ENCODE measurements around the gene FAM187B. TPM values are rescaled to one million over a fixed set of nuclear protein-coding genes. Genes with fewer than 3 reads are reported as not detected.
A peak's percentile ranks its signal among the peaks of the same experiment; 100 is the strongest.

FAM187B gene
- total and polyA plus RNA-seq, 2 experiments from 2014 or later, result 0.23 TPM; not detected in 1

DNA sequence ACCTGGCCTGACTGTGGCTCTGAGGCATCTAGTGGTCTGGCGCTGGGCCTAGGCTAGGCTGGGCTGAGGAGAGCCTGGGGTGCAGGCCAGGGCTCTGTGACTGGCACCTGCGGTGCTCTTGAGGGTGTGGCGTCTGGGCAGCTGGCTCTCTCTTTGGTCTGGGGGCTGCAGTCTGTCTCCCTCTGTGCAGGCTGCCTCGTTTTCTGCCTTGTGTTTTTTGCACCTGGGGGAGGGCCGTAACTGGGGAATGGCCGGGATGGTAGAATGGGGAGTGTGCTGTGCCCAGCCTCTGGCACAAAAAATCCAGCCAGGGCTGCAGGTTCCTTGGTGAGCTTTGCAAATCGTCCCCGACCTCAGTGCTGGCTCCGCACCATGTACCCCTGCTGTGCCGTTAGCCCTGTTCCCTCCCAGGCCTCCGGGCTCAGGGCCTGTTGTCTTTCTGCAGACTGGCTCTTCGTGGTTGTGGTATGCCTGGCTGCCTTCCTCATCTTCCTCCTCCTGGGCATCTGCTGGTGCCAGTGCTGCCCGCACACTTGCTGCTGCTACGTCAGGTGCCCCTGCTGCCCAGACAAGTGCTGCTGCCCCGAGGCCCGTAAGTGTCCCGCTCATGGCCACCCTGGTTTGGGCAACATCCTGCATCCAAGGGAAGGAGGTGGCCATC lies 33.7 kb upstream of the FAM187B start:
- no peaks in the 10 kb centered on the region for H3K9me2 ChIP-seq (ENCODE audit: insufficient read depth)
- no peak for TF ChIP-seq ZNF462 (CRISPR knock-in tag; IDR thresholded peaks at IDR 0.05)
- no peak for TF ChIP-seq JUNB (IDR thresholded peaks at IDR 0.05; ENCODE audit: unreplicated experiment)
- TF ChIP-seq ZNF114 (CRISPR knock-in tag; IDR thresholded peaks at IDR 0.05), result no peak
- no peak for TF ChIP-seq CTCF (conservative IDR thresholded peaks at IDR 0.05; ENCODE audit: low read depth in 2 of 2)
- no peak for TF ChIP-seq STAT1 (IDR thresholded peaks at IDR 0.05; ENCODE audit: unreplicated experiment)
- no peak for TF ChIP-seq NANOG (IDR thresholded peaks at IDR 0.05; ENCODE audit: borderline replicate concordance)
- TF ChIP-seq REST (IDR thresholded peaks at IDR 0.05; ENCODE audit: unreplicated experiment), result no peak
- TF ChIP-seq CREB1 (CRISPR knock-in tag; IDR thresholded peaks at IDR 0.05; ENCODE audit: low read depth), result no peak
- TF ChIP-seq ZNF331 (CRISPR knock-in tag; IDR thresholded peaks at IDR 0.05; ENCODE audit: low read depth), result no peak
- TF ChIP-seq EZH2phosphoT487 (IDR thresholded peaks at IDR 0.05; ENCODE audit: unreplicated experiment), result no peak
- TF ChIP-seq, protein P1, sequence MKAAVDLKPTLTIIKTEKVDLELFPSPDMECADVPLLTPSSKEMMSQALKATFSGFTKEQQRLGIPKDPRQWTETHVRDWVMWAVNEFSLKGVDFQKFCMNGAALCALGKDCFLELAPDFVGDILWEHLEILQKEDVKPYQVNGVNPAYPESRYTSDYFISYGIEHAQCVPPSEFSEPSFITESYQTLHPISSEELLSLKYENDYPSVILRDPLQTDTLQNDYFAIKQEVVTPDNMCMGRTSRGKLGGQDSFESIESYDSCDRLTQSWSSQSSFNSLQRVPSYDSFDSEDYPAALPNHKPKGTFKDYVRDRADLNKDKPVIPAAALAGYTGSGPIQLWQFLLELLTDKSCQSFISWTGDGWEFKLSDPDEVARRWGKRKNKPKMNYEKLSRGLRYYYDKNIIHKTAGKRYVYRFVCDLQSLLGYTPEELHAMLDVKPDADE (IDR thresholded peaks at IDR 0.05), result no peak
- TF ChIP-seq POLR2AphosphoS5 (IDR thresholded peaks at IDR 0.05; ENCODE audit: low read depth), result no peak; the same call in 1 of the 2 replicates
- TF ChIP-seq EZH2 (IDR thresholded peaks at IDR 0.05; ENCODE audit: low read depth, unreplicated experiment), result no peak
- Mint-ChIP-seq H3K9me3 (no peaks in the 10 kb centered on the region), H3K27me3 (ENCODE audit: insufficient read depth, low read depth, poor library complexity) (peaks cover 40% of the 10 kb centered on the region), H3K27ac (no peak overlapping the region), H3K36me3 (ENCODE audit: low read depth) (peaks cover 76% of the 10 kb centered on the region), H3K4me3 (no peak overlapping the region), H3K4me1 (peaks cover 11% of the 10 kb centered on the region; the same call in 2 of the 3 replicates)
- H3K79me2 ChIP-seq (replicated peaks; ENCODE audit: insufficient read depth), result peaks cover 3% of the 10 kb centered on the region; the same call in 1 of the 2 replicates
- H3K27me3 ChIP-seq (ENCODE audit: insufficient read depth), result no peaks in the 10 kb centered on the region
- peaks cover 22% of the 10 kb centered on the region for H4K20me1 ChIP-seq (replicated peaks; ENCODE audit: insufficient read depth)
- ATAC-seq (peak; percentile 4), DNase-seq (ENCODE audit: low spot score) (no peak)
- H3F3A ChIP-seq (replicated peaks; ENCODE audit: low read depth), result peaks cover 10% of the 10 kb centered on the region
- no peak overlapping the region for H2AFZ ChIP-seq
- H3K27ac ChIP-seq (ENCODE audit: low read depth), result no peak overlapping the region
- no peaks in the 10 kb centered on the region for H3K4me1 ChIP-seq (ENCODE audit: insufficient read depth)
- no peak overlapping the region for H3K4me3 ChIP-seq
- H3K36me3 ChIP-seq (ENCODE audit: insufficient read depth), result peaks cover 8% of the 10 kb centered on the region; the same call in 1 of the 2 replicates
- no peak overlapping the region for H3K4me2 ChIP-seq
